HG03432 (cell line): Measurements from ENCODE around the gene LTBP3.

Source experiments
- ATAC-seq: cut with Tn5 transposase; IDR thresholded peaks from one replicate; pipeline ENCODE4 v1.9.1; 2021; ENCODE audit warnings: mild to moderate bottlenecking, moderate library complexity; ENCODE audit not compliant: unreplicated experiment

The LTBP3 gene

DNA sequence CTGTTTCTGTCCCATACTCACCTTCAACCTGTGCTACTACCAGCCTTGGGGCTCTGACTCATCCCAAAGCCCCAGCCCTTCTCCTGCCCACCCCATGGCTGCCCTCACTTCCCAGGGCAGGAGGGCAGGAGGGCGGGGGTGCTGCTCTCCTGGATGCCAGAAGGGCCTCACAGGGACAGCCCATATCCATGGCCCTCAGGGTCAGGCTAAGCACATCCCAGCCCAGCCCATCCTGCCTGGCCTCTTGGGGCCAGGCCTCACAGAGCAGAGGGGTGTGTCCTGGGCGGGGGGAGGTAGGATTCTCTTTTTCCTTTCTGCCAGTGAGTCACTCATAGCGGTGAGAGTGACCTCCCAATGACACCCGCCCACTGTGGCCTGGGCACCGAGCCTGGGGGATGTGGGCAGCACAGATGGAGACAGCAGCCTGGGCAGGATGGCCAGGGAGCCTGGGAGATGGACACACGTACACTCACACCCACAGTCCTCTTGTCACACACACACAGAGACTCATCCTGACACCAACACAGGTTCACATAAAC lies 2.4 kb downstream of the LTBP3 start:
- no peak for ATAC-seq

DNA sequence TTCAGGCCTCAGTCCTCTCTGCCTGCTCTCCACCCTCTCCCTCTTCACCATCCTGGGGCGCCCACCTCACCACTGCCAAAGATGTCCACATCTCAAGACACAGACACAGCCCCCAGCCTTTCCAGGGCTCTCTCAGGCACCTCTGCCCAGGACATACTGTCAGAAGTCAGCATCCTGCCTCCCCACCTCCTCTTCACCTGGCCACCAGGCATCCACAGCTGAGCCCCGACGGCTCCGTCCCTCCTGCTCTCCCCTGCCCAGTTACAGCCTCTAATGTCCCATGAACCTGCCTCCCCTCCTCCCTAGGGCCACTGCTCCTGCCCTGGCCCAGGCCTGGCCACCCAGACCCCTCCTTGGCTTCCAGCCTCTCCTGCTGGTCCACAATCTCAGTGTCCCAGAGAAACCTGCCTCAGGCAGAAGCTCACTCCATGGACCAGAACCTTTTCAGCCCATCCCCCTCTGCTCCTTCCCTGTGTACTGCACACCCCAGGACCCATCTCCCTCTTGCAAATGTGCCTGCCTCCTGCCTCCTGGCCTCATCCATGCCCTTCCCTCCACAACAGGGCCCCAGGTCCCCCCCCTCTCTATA lies 3.2 kb downstream of the LTBP3 start:
- ATAC-seq, result no peak

DNA sequence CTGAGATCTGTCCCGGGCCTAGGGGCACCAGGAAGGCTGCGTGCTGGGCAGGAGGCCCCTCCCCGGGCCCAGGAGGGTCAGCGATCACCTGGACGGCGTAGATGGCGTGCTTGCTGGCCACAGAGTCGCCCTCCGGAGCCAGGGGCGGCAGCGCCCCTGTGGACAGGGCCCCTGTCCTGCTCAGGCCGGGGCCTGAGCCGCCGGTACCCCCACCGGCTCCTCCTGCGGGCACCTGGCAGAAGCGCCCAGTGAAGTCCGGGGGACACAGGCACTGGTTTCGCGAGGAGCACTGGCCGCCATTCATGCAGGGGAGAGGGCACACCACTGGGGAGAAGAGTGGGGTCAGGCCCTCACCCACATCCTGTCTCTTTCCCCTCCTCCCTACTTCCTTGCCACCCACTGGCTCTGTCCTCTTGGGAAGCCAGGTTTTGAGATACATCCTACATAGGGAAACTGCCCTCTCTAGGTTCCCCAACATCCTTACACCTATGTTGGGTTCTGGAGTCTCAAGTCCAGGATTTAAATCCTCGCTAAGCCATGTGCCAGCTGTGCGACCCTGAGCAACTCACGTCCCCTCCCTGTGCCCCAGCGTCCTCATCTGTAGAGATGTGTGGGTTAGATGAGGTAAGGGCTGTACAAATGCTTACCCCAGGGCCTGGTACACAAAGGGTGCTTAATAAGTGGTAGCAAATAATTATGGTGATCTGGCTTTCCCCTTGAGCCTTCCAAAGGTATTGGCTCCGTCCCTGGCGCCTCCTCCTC lies 3.9 kb downstream of the LTBP3 start:
- ATAC-seq, result no peak

DNA sequence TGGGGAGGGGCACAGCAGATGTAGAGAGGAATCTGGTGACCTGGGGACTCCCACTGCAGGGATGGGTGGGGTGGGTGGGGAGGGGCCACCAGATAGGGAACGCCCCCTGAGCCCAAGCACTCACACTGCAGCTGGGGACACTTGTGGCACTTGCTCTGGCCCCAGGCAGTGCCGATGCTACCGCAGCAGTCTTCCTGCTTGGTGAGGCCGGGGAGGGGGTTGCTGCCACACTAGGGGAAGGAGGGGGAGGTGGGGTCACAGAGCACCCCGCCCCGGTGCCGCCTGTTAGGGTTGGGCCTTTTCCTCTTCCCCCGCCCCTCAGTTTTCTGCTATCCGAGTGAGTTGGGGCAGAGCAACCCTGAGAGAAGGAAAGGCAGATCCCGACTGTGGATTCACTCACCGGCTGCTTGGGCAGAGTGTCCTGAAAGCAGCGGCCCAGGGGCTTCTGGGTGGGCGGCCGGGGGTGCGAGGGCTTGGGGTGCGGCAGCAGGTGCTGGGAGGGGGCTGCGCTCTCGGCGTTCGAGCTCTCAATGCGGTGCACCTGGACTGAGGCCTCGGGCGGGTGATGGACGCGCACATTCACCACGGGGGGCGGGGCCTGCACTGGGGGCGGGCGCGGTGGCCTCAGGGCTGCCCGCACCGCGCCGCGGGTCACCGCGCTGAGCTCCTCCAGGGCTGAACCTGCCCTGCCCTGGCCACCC lies 4.7 kb downstream of the LTBP3 start:
- ATAC-seq, result no peak

DNA sequence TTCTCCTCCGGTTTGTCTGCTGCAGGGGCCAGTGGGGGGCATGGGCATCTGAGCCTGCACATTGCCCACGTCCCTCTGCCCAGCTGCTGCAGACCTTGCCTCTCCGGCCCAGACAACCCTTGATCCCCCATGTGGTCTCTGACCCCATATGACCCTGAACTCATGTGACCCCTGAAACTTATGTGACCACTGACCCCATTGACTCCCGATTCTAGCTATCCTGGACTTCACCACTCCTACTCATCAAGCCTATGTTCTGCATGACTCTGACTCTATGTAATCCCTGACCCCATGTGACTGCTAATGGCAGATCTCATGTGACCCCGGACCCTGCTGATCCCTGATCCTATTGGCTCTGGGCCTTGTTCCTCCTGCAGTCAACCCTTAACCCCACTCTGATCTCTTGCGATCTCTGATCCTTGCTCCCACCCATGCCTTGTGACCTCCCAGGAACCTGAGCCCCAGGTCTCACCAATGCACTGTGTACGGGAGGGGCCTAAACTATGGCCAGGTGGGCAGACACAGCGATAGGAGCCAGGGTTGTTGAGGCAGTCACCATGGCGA lies 5.7 kb downstream of the LTBP3 start:
- no peak for ATAC-seq

DNA sequence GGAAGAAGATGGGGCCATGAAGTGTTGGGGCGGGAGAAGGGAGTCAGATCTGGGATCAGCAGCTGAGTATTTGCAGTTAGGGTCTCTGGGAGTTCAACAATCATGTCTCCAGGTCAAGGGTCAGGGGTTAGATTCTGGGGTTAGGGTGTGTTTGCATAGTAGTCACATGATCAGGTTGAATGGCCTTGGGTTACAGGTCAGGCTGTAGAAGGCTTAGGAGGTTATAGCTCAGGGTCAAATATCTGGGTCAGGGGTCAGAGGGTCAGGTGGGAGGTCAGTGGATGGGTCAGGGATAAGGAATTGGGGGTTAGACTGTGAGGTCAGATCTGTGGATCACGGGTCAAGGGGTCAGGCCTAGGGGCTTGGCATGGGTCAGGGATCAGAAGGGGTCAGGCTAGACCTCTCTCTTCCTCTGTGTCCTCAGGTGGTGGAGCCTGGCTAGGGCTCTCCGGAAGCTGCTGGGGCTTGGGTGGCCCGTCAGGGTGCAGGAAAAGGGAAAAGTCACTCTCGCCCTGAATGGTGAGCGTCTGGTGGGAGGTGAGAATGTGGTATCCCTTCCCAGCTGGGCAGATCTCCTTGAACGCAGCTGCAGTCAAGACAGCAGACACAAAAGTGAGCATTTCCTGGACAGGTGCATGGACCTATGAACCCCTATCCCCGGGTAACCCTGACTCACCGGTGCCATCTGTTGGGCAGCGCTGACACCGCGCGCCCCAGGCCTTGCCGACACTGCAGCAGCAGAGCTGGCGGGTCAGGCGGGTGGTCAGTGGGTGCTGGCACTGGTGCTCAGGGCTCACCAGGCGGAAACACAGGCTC lies 6.4 kb downstream of the LTBP3 start:
- peak; percentile 64 for ATAC-seq

DNA sequence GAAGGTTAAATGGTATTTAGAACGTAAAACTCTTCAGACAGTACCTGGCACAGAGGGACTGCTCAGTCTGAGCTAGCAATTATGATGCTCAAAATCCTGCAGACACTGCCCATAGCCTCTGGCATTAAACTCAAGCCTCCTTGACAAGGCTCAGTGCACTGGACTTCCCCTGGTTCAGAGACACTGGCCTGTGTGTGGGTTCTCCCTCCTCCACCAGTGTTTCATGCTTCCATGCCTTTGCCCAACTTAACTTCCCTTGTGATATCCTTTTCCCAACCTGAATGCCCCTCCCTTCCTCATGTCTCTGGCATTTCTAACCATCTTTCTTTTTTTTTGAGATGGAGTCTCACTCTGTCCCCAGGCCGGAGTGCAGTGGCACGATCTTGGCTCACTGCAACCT lies 9.1 kb downstream of the LTBP3 start:
- no peak for ATAC-seq

DNA sequence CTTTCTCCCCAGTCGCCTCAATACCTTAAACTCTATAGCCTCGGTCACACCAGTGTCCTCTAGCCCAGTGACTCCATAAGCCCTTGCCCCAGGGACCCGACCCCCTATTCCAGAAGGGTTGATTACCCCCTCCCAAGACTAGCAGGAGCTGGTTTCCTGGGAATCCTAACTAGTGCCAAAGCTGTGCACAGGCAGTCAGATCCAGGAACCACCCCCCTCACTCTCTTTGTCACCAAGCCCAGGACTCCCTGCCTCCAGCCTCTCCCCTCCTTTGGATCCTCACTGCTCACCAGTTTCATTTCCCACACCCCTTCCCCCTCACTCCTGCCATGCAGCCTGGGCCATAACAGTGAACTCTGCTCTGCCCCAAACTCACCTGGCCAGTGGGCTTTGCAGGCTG lies 9.8 kb downstream of the LTBP3 start:
- no peak for ATAC-seq

DNA sequence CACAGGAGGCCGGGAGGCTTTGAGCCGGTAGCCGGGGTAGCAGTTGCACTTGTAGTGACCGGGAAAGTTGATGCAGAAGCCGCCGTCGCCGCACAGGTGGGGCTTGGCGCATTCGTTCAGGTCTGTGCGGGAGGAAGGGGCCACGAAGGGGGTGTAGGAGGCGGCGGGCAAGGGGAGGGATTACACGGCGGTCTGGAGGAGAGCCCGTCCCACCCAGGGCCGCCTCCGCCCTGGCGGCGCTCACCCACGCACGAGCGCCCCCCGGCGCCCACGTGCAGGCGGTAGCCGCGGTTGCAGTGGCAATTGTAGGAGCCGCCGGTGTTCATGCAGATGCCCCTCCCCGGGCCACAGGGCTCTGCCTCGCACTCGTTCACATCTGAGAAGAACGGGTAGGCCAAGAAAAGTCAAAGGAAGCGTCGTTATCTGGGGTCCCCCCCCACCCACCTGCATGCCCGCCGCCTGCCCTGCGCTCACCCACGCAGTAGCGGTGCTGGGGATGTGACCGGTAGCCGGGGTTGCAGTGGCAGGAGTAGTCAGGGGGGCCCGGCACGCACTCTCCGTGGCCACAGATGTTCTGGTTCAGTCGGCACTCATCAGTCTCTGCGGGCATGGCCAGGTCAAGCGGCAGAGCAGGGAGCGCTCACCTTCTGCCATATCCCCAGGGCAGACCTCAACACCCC lies 10.6 kb downstream of the LTBP3 start:
- no peak for ATAC-seq

DNA sequence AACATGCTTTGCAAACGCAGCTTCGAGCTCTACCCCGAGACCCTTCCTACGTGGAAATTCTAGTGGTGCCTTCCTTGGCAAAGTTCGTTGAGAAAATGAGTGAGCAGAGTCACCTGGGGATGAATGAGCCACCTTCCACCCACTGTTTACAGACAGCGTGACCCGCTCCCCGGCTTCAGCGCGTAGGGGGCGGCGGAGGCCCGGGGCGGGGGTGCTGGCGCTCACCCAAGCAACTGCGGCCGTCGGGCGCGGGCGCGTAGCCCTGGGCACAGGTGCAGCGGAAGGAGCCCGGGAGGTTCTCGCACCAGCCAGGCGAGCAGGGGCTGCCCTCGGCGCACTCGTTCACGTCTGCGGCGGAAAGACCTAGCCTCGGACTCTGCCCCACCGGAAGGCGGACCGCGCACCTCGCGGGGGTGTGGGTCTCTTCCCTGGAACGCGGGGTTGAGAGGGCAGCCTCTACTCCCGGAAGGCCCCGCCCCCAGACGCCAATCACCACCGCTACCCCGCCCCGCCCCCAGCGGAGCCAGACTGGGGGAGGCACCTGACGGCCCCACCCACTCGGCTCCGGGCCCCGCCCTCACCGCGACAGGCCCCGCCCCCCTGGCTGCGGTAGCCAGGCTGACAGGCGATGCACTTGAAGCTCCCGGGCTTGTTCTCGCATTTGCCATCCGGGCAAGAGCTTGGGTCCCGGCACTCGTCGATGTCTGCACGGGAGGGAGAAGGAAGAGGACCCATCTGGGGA lies 11.8 kb downstream of the LTBP3 start:
- ATAC-seq, result peak; percentile 79

DNA sequence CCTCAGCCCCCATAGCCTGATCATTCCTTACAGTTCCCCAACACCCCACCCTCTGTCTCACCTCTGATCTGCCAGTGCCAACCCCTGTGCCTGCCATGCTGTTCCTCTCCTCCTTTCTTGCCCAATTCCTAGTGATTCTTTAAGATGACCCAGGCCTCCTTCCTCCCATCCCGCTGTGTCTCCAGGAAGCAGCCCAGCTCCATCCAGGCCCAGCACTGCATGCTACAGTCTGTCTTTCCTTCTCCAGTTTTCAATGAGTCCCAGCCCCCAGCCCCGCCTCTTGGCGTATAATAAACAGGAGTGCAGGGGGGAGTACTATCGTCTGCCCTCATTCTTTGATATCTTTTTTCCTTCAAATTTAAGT lies 12.3 kb downstream of the LTBP3 start:
- no peak for ATAC-seq

DNA sequence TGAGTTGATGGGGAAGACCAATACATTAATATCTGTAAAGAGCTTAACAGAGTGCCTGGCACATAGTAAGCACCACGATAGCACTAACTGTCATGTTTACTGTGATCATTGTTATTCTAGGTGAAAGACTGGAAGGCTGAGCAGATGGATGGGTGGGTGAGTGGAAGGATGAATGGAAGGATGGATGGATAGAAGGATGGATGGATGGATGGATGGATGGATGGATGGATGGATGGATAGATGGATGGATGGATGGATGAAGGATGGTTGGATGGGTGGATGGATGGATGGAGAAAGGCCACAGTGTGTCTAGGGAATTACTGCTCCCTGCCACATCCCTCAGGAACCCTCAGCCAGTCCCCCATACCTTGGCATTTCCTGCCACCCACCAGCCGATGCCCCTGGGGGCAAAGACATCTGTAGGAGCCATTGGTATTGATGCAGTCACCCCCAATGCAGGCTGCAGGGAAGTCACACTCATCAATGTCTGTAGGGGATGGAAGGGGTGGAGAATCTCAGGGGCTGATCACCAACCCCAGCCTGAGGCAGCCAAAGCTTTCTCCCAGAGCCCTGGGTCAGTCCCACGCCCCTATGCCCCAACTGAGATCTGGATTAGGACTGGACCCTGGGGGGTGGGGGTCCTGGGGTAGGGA lies 15.3 kb downstream of the LTBP3 start:
- ATAC-seq, result no peak

DNA sequence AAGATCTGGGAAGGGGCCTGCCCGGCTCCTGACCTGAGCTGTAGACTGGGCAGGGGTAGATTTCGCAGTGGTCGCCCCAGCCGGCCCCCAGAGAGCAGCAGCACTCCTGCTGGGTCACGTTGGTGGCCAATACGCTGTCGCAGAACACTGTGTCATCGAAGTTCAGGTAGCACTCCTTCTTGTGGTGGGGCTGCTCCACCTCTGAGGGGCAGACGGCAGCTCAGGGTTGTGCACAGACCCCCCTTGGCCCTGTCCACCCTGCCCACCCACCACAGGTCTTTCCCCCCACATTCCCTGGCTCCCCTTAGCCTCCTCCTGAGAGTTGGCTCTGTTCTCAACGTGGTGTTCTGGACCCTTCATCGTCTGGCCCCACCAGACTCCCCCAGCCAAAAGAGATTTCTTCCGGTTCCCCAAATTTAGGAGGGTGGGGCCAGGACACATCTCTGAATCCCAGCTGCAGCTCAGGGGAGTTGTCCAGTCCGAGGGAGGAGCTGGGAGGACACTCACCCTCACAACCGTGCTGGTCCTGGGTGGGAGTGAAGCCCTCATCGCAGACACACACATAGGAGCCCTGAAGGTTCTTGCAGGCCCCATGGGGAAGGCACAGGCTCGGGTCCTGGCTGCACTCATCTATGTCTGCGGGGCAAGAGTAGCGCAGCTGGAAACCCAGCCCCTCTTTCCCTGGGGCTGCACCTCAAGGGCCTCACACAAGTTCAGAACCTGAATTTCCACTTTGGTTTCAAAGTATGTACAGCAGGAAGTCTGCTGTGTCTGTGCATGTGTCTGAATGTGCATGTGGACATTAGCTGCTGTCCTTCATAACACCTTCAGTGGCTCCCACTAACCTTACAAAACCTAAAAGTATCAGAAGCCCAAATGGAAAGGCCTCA lies 16.8 kb downstream of the LTBP3 start:
- ATAC-seq, result no peak

DNA sequence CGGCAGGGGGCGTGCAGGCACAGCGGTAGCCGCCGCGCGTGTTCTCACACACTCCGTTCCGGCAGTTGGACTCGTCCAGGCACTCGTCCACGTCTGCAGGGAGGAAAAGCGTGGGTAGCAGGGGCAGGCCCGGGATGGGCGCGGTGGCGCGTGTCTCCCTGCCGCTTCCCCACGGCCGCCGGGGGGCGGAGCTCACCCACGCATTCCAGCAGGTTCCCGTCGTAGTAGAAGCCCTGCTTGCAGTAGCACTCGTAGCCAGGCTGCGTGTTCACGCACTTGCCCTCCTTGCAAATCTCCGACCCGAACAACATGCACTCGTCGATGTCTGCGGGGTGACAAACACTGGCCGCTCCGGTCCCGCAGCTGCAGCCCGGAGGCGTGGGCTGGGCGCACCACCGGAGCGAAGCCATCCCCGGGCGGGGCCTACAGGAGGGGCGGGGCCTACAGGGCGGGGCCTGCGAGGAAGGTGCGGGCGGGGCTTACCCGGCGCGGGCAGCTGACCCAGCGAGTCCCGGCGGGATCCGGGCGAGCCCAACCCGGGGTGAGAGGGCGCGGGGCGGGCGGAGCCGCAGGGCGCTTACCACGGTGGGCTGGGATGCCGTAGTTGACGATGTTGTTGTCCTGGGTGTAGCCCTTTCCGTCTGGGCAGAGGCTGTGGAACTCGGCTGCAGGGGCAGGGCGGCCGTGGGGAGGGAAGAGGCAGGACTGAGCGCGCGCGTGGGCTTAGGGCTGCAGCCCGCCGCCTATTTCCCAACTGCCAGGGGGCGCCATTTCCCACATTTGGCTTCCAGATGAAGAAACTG lies 17.7 kb downstream of the LTBP3 start:
- ATAC-seq, result peak; percentile 74

DNA sequence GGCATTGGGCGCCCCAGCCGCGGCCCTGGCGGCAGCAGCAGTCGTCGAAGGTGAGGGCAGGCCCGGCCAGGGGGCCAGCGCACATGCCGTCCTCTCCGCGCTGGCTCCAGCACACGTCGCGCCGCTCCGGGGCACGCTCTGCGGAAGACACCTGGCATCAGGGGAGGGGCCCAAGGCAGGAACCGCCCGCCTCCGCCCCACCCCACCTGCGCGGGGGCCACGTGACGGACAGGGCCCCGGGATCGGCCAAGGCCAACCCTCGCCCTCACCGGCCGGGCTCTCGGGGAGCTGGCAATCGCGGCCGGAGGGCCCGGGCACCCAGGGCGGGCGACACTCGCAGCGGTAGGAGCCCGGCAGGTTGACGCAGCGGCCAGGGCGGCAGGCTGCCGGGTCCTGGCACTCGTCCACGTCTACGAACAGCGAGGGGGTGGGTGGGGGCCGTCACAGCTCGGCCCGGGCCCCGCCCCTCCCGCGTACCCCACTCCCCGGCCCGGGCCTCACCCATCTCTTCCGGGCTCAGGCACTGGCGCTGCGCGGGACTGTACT lies 18.3 kb downstream of the LTBP3 start:
- ATAC-seq, result peak; percentile 53

DNA sequence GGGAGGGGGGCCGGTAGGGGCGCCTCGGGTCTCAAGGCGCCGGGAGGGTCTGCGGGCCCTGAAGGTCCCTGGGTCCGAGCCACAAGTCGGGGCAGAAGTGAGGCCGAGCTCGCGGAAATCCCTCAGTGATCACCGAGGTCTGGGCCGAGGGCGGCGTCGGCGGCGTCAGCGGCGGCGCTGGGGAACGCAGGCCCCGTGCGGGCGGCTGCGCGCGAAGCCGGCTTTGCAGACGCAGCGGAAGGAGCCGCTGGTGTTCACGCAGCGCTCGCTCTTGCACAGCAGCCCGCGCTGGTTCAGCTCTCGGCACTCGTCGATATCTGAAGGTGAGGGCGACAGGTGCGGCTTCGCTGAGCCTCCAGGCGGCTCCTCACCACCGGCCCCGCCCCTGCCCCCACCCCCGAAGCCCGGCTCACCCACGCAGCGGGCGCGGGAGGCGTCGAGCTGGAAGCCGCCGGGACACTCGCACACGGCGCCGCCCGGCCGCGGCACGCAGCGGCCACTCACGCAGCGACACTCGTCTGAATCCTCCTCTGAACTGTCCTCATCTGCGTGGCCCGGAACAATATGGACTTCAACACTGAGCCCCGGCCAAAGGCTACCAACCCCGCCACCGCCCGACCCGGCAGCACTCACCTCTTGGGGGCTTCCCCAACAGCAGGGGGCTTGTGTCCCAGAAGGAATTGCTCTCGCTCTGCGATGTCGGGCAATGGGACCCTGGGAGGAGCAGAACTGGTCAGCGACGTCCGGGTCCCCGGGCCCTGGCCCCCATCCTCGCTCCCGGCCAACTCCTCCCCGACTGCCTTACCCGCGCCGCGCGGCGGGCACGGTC lies 19.0 kb downstream of the LTBP3 start:
- ATAC-seq, result no peak
